KBM-7 (cell line): ENCODE data around the gene PARP12.

ENCODE experiments used
- DNase-seq: peaks from one replicate; pipeline ENCODE4 v3.0.0-alpha.2; 2015
- in situ Hi-C: fragments of 300-500 bp; cut with MboI; formaldehyde crosslinking; loops from 2 replicates; pipeline ENCODE4 v1.14.3; 2020; ENCODE audit warnings: low sequenced_read_pairs, low pct_unique_long_range_greater_than_20kb, mixed read lengths

Gene PARP12

DNA sequence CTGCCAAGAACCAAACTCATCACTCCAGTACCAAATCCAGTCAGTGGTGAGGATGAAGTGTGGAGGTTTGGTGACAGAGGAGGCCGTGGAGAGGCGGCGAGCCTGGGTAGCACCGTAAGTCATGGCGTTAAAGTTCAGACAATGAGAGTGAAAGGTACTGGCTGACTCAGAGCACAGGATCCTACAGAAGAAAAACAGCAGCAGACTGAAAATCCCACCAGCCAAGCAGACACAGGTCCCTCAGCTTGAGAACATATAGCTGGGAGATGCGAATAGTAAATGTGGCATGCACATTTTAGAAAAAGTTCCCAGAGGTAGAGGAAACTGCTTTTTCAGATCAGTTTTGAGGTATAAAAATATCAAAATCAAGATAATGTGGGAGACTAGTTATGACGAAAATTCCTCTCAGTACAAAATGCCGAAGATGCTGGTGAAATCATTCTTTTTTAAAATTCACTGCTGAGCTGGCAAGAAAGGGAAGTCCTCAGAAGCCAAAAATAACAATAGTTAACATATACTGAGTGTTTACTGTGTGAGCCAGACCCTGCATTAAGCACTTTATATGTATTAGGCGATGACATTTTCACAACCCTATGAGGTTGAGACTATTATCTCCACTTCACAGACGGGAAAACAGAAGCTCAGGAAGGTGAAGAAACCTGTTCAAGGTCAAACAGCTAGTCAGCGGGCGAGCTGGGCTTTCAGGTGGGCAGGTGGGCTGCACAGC lies 20.9 kb downstream of the PARP12 start:
- no peak for DNase-seq

DNA sequence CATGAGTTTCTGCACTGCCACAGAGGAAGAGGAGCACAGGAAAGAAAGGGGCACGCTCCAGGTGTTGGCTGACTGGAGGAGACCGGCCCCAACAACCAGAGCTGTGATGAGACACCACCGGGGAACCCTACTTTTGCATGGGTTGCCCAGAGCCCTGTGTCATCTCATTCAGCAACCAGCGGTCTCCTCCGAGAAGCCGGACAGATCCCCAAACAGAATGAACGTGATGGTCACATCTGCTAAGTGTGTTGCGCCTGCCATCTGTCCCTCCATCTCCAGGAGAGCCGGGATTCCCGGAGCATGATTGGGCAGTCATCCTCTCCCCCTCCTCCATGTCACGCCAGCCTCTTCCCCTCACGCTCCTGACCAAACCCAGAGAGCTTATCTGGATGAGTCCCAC lies 22.9 kb downstream of the PARP12 start:
- DNase-seq: no peak
- in situ Hi-C loops: no loop called here

More for the DNA sequence above, 20.9 kb downstream of the PARP12 start:
- in situ Hi-C loops: no loop called here

DNA sequence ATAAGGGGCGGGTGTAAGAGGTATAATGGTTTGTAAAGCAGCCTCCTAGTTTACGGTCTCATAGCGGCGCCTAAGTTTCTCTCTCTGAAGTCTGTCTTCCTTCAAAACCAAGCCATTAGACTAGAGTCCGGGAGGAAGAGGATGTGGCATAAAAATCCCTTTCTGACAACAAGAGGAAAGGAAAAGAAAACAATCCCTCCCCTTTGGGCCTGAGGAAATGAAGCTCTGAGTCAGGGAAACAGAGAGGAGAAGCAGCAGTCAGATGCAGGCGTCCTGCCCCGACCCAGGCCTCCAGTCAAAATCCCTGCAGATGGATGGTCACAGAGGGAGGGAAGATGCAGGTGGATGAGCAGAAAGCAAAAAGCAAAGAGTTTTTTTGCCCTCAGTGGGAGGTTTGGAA lies 23.7 kb downstream of the PARP12 start:
- no peak for DNase-seq
- in situ Hi-C loops: no loop called here

DNA sequence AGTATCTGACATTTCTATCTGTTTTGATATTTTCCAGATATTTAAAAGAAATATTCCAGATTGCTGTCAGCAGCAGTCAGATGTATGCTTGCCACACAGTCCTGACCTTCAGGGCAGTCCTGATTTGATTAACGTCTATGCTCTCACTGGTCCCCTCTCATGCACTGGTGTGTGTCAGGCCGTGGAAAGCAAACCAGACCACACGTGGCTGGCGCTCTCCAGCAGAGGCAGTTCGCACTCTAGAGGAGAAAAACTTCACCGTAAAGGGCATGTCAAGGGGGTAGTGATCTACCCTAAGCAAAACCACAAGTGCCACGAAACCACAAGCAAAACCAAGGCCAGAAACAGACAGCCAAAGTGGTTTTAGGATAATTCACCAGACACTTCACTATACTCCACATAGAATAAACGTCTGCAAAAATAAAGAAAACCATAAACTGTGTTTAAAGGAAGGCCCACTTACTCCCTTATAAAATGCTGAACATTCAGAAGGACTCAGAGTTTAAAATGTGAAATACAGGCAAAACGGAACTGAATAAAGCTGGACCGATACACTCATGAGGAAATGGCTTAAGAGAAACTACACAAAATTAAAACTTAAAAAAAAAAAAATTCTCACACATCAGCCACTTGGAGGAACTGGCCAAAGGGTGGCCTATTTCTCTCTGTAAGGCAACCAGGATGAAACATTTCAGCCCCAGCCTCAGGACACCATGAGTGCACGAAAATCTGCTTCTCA lies 26.4 kb downstream of the PARP12 start:
- DNase-seq: peak; percentile 55
- in situ Hi-C loops: no loop called here

DNA sequence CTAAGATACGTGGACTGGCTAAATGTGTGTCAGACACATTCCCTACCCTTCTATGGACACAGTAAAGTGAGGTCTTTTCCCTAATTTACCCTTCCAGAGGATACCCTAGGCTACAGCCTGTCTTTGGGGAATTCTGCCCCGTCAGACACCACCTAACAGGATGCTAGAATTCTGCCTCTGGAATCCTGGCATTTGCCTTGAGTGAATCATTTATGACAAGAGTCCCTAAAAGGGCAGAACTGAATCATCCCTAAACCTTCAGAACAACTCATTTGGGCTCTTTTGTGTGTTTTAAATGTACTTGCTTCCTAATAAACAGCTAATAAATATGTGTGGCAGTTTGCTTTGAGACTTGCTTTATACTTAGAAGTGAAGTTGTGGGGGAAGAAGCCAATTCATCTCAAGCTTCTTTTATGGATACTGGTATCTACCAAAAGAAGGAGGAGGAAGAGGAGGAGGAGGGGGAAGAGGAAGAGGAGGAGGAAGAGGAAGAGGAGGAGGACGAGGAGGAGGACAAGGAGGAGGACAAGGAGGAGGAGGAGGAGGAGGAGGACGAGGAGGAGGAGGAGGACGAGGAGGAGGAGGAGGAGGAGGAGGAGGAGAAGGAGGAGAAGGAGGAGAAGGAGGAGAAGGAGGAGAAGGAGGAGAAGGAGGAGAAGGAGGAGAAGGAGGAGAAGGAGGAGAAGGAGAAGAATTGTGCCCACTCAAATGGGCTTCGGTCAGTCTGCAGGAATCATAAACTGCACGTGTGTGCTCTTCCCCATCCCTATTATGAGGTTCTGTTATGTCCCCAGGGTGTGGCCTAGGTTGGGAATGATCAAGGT lies 27.1 kb downstream of the PARP12 start:
- no peak for DNase-seq
- in situ Hi-C loops: no loop called here

DNA sequence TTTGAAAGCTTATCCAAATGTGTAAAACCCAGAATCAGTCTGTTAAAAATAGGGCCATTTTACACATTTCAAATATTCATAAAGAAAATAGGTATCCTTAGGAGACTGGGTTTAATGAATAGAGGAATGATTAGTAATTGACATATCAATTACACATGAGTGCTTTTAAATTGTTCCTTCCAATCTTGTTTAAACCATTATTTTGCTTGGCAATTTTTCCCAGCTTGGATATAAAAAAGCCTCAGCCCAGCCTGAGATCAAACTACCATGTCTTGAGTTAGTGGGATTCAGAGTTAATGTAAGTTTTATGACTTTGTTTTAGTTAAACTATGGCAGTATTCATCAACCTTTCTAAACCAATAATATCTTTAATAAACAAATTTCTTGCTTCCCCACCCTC lies 28.3 kb downstream of the PARP12 start:
- DNase-seq: no peak
- in situ Hi-C loops: no loop called here

DNA sequence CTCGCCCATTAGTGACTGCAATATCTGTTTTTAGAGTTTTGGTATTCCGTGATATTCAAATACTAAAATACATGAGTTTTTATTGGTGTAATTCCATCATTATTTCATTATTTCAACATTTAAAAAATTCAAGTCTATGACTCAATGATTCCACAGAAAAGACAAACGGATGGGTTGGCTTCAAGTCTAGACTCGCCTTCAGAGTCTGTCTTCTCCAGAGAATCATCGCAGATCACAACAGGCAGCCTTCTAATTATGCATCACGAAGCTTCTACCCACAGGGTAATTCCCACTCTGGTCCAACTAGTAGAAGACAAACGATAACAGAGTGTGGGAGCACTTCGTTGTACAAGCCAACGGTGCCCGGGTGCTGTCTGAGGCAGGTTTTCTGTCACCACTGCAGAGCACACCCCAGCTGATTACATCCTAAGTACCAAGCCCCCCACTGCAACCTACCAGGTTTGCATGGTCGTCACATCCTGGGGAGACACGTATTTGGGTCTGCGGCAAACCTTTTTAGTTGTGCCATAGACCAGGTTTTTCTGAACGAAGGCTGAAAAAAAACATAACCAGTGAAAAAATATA lies 28.9 kb downstream of the PARP12 start:
- no peak for DNase-seq
- in situ Hi-C loops: no loop called here

DNA sequence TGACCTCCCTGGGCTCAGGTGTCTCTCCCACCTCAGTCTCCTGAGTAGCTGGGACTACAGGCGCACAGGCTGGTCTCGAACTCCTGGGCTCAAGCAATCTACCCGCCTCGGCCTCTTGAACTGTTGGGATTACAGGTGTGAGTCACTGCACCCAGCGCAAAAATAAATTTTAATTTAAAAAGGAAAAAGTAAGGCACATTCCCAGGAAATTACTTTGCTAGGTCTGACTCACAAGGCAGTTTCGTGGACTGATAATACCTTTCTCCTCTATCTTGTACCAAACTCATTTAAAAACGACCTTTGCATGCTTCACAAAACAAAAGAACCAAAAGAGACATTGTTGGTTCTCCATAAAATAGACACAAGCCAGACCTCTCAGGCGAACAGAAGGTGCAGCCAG lies 29.7 kb downstream of the PARP12 start:
- no peak for DNase-seq
- in situ Hi-C loops: no loop called here

DNA sequence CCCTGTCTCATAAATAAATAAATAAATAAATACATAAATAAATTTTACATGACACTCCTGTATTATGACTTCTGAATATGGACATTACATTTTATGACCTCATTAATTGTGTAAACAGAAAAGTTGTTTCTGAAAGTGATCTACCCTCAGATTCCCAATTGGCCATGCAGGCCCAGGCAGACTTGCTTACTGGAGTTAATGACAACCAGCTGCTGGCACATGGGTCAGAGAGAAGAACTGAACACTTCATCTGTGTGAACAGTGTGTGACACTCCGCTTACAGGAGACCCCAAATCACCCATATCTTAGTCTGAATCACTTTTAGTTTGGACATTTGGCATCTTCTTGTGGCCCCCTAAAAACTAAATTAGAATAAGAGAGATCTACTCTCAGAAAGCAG lies 31.4 kb downstream of the PARP12 start:
- in situ Hi-C loops: no loop called here
- no peak for DNase-seq

DNA sequence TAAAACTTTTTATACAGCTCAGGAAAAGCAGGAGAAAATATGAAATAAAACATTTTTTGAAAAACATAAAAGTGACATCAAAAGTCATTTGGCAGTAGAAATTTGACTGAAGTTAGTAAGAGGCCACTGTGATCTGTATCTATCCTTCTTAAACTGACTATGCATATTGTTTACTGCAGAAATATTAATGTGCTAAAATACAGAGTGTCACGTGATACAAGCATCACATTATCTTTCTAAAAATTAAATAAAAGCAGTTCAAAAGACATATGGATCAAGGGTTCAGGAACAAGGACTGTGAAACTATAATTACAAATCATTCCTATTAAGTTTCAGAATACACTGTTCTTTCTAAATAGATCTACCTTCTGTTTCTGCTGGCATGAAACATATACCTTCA lies 33.7 kb downstream of the PARP12 start:
- in situ Hi-C loops: no loop called here
- no peak for DNase-seq

DNA sequence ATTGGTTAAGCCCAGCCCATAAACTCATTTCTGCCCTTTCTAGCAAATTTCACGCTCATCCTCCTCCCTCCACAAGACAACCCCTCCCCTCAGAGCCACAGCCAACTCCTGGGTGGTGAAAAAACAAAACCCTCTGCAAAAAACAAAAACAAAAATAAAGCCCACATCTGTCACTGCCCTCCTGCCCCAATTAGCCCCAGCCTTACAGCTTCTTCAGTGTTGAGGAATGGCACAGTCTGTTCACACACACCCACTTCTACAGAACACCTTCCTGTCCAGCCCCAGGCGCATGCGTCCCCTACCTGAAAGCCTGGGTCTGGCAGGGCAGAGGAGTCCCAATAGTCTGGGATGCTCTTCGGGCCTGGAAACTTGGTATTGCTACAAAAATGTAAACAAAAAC lies 34.4 kb downstream of the PARP12 start:
- no peak for DNase-seq
- in situ Hi-C loops: no loop called here

DNA sequence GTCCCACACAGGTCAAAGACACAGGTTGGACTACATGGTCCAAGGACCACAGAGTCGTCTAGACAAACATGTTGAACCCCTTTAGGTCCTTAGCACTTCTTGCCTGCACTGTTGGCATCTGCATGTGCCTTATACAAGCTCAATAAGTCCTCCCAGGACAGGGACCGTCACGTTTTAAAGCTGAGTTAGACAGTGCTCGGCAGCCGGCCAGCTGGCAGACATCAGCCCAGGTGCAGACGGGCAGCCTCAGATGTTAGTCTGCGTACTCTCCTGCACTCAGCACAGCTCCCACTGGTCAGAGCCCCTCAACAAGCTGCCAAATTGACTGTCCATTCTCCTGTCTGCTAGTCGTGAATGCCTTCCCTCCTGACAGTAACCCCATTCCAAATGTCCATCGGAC lies 34.9 kb downstream of the PARP12 start:
- no peak for DNase-seq

DNA sequence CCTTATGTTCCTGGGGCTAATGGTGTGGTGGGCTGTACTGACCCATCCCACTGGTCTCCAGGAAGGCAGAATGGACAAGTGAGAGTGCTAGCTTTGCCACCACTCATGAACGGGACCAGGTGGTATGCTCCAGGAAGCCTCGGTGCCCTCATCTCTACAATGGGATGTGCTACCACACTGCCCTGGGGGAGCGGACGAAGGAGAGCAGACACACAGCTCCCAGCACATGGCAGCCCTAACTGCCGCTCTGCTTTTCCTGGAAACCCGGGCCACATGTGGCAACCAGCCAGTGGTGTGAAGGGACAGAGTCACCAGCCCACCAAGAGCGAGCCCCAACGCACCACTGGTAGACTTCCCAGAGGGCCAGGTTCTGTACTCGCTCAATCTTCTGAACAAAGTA lies 35.8 kb downstream of the PARP12 start:
- in situ Hi-C loops: no loop called here
- no peak for DNase-seq

More for the DNA sequence above, 34.9 kb downstream of the PARP12 start:
- in situ Hi-C loops: no loop called here

DNA sequence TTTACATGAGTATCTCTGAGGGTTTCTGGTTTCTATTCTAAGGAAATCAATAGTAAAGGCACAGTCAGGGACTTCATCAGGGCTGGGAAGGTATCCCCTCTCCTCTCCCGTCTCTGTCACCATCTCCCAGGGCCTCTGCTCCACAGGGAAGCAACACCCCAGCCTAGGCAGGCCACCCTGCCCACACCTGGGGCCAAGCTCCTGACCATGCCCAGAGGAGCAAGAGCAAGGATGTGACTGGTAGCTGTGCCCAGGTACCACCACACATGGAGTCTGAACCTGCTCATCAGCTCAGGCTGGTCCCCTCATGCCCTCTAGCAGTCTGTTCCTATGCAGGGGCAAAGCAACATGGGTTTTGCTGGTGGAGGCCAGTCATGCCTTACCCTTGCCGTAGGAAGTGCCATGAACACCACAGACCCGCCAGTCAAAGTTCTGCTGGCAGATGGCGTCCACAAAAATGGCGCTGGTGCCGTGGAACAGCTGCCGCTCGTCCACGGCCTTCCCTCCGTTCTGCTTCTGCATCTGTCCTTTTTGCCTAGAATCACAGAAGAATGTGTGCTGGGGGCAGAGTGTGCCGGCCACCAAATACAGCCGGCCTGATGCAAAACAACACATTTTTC lies 36.8 kb downstream of the PARP12 start:
- in situ Hi-C loops: no loop called here
- no peak for DNase-seq

DNA sequence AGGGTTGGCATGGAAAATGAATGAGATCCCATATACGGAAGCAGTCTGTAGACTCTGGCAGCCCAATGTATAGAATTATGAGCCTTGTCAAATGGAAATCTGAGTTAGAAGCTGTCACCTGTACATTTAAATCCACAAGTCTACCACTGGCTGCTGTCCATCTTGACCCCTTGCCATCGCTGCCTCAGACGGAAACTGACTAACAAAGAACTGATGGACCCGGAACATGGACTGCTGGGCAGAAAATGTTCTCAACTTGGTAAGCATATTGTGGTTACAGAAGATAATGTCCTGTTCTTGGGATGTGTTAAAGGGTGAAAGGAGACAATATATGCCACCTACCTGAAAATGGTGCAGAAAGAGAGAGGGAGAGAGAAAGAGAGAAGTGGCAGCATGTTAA lies 37.5 kb downstream of the PARP12 start:
- in situ Hi-C loops: no loop called here
- no peak for DNase-seq

DNA sequence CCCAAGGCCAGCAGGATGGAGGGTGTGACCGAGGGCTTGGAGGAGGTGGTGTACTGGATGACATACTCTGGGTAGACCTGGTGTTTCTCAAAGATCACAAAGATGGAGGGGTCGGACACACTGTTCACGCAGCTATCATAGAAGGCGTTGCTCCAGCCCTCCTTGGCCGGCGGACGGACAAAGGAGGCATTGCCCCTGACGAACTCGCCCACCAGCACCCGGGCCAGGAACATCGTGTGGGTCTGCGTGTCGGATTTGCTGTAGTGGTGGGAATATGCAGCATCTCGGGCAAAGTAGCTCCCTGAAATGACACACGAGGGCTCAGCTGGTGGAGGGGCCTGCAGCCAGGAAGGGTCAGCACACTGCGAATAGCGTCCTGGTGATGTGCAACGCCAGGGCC lies 38.2 kb downstream of the PARP12 start:
- DNase-seq: no peak
- in situ Hi-C loops: loop anchor here (25.0 kb wide), 2 partner anchors 313 to 387 kb away; no protein-coding TSS in a partner anchor

DNA sequence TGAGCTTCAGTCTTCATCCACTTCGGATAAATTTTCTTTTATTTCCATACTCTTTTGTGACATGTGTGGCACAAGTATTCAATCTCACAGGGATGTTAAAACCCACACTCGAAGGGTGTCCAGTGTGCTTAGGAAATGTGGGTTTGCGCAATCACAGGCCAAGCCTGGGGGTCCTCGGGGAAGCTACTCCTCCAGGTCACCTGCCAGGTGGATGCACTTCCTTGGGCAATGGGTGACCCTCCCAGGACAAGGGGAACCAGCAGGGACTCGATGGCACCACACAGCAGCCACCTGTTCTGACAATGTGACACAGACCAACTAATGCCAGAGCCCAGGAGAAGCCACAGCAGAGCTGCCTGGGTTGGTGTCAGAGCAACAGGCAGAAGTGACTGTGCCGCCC lies 39.0 kb downstream of the PARP12 start:
- DNase-seq: no peak

DNA sequence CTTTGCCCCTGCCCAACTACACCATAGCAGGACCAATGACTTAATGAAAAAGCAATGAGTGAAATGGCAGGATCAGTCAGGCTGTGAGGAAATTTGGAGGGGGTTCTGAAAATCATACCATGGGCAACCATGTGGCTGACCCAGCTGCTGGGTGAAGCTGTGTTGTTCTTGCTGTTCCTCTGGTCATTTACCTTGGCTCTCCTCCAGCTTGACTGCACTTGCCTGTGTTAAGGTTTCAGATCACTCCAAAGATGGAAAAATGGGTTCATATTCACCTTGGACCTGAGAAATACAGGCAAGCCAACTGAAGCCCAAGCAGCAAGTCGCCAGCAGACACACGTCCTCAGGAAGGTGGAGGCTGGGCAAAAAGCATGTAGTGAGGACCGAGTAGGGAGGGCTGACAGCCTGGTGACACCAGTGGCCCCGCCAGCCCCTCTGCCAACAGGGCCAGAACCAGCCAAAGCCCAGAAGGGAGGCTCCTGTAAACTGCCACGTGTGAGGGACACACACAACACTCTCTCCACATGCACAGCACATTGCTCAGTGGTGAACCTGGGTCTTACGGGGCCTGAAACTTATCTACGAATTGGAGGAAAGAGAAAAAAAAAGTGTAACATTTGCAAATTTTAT lies 40.1 kb downstream of the PARP12 start:
- in situ Hi-C loops: loop anchor here (25.0 kb wide), 2 partner anchors 315 to 385 kb away; no protein-coding TSS in a partner anchor
- DNase-seq: no peak

More for the DNA sequence above, 39.0 kb downstream of the PARP12 start:
- in situ Hi-C loops: loop anchor here (25.0 kb wide), 2 partner anchors 314 to 386 kb away; no protein-coding TSS in a partner anchor
